ENCODE results near the gene MRPL17. TPM values are rescaled to one million over a fixed set of nuclear protein-coding genes. Genes with fewer than 3 reads are reported as not detected.

The MRPL17 gene
- total and polyA plus RNA-seq, 10 of the 15 experiments (the other 5 are each of a cell fraction or from before 2014, with no cell fraction given), result 60.3 to 171 (median 94.8) TPM

GRCh38 chr11:6636480-6636879, 46.7 kb downstream of the MRPL17 start:
- no peaks in the 10 kb centered on the region for H3K27me3 ChIP-seq (replicated peaks in 1 of 2; ENCODE audit: control insufficient read depth in 2 of 2, insufficient read depth in 2 of 2, low read length in 1 of 2)
- H4K20me1 ChIP-seq (ENCODE audit: control insufficient read depth, insufficient read depth), result no peaks in the 10 kb centered on the region
- intact Hi-C loops (cut with micrococcal nuclease; ENCODE audit: unreplicated experiment) (no loop called here), in situ Hi-C loops (cut with MboI) (no loop called here)
- no peak for TF ChIP-seq ZBTB40 (IDR thresholded peaks at IDR 0.05; ENCODE audit: borderline replicate concordance)
- TF ChIP-seq POLR2AphosphoS5 (IDR thresholded peaks at IDR 0.05; ENCODE audit: low read length), result no peak
- no peak for TF ChIP-seq DPF2 (IDR thresholded peaks at IDR 0.05)
- TF ChIP-seq PRDM15 (CRISPR knock-in tag; IDR thresholded peaks at IDR 0.05), result no peak
- TF ChIP-seq SREBF1 (IDR thresholded peaks at IDR 0.05; ENCODE audit: low read length), result no peak
- TF ChIP-seq IKZF1 (conservative IDR thresholded peaks at IDR 0.05), result no peak
- TF ChIP-seq ASH2L (IDR thresholded peaks at IDR 0.05; ENCODE audit: borderline replicate concordance, low read depth), result no peak
- TF ChIP-seq CREB1 (IDR thresholded peaks at IDR 0.05; ENCODE audit: low read depth), result no peak
- no peak for TF ChIP-seq NFXL1 (IDR thresholded peaks at IDR 0.05; ENCODE audit: borderline replicate concordance)
- TF ChIP-seq TAF1 (IDR thresholded peaks at IDR 0.05; ENCODE audit: borderline replicate concordance, low read depth, low read length), result no peak
- TF ChIP-seq HSF1 (IDR thresholded peaks at IDR 0.05; ENCODE audit: low read depth, low read length), result no peak
- TF ChIP-seq RFX5 (IDR thresholded peaks at IDR 0.05; ENCODE audit: low read depth, low read length), result no peak
- no peak for TF ChIP-seq RUNX3 (IDR thresholded peaks at IDR 0.05; ENCODE audit: low read length)
- no peak for TF ChIP-seq USF2 (IDR thresholded peaks at IDR 0.05; ENCODE audit: borderline replicate concordance, low read depth, low read length)
- TF ChIP-seq ETV6 (conservative IDR thresholded peaks at IDR 0.05 in 1 of 2, IDR thresholded peaks at IDR 0.05 in 1 of 2; ENCODE audit: borderline replicate concordance in 1 of 2, low read depth in 1 of 2), result no peak
- H3K79me2 ChIP-seq (ENCODE audit: control insufficient read depth, insufficient read depth, low read length), result no peaks in the 10 kb centered on the region
- H2AFZ ChIP-seq (ENCODE audit: control insufficient read depth, low read depth, low read length), result no peak overlapping the region
- H3K9ac ChIP-seq (ENCODE audit: control insufficient read depth, insufficient read depth, low read length), result no peak overlapping the region
- no peaks in the 10 kb centered on the region for H3K36me3 ChIP-seq (ENCODE audit: control insufficient read depth in 2 of 2, insufficient read depth in 2 of 2, low read length in 1 of 2)
- no peaks in the 10 kb centered on the region for H3K9me3 ChIP-seq (replicated peaks; ENCODE audit: control insufficient read depth, insufficient read depth, low read length)
- H3K4me3 ChIP-seq, result no peak overlapping the region
- ChIA-PET SMC1A (ENCODE audit: uncharacterized antibody, unreplicated experiment) (interaction anchor here (0.7 to 1.0 kb wide), 2 partner anchors 17 to 31 kb away, joined by 3 to 4 read pairs; no protein-coding TSS in a partner anchor), RAD21 (ENCODE audit: unreplicated experiment) (no interaction called here), POLR2A (no interaction called here), CTCF (interaction anchor here (0.7 kb wide), 1 partner anchor 13 kb away, joined by 4 read pairs; no protein-coding TSS in a partner anchor)
- H3K4me1 ChIP-seq (ENCODE audit: control insufficient read depth, insufficient read depth, low read length), result no peaks in the 10 kb centered on the region
- no TSS peak for BruUV-seq (replicated peaks)
- FAIRE-seq, result no peak
- ATAC-seq, result no peak
- 33% methylated on average over 3 of the region's 3 CpGs for WGBS (ENCODE audit: insufficient coverage, insufficient replicate concordance, low lambda C conversion rate, missing lambda C conversion rate)
- no peak for DNase-seq (ENCODE audit: low read depth, low spot score)
- H3K27ac ChIP-seq (ENCODE audit: control insufficient read depth, insufficient read depth), result no peak overlapping the region
- no peak overlapping the region for H3K4me2 ChIP-seq (ENCODE audit: control insufficient read depth, insufficient read depth)

Measured in GM12878 (cell line).